Fibroblast of skin of right biceps (primary cell): ENCODE data around the gene ATG5.

Experiments
- DNase-seq: peaks from one replicate; pipeline ENCODE4 v3.0.0-alpha.2; 2013

The ATG5 gene

GRCh38 chr6:106178900-106179299 is 146.7 kb downstream of the ATG5 start:
- no peak for DNase-seq

GRCh38 chr6:106177786-106178185 is 147.8 kb downstream of the ATG5 start:
- DNase-seq, result no peak

- DNase-seq, result no peak
These were observed 152.3 kb downstream of the ATG5 start for GRCh38 chr6:106173124-106173879.

GRCh38 chr6:106170030-106170791 is 155.3 kb downstream of the ATG5 start:
- no peak for DNase-seq

- DNase-seq, result no peak
These were observed 156.0 kb downstream of the ATG5 start for GRCh38 chr6:106169517-106169916.

GRCh38 chr6:106168097-106168888 is 157.3 kb downstream of the ATG5 start:
- no peak for DNase-seq

GRCh38 chr6:106167096-106167814 is 158.3 kb downstream of the ATG5 start:
- no peak for DNase-seq

GRCh38 chr6:106165885-106166485 is 159.6 kb downstream of the ATG5 start:
- DNase-seq, result peak; percentile 49

- DNase-seq, result peak; percentile 87
These were observed 161.3 kb downstream of the ATG5 start for GRCh38 chr6:106163966-106164877.

GRCh38 chr6:106163446-106163965 is 162.1 kb downstream of the ATG5 start:
- peak; percentile 71 for DNase-seq

- DNase-seq, result no peak
These were observed 162.6 kb downstream of the ATG5 start for GRCh38 chr6:106162921-106163320.

- DNase-seq, result no peak
These were observed 163.7 kb downstream of the ATG5 start for GRCh38 chr6:106161893-106162292.

- DNase-seq, result no peak
These were observed 164.2 kb downstream of the ATG5 start for GRCh38 chr6:106161311-106161874.

GRCh38 chr6:106160189-106160588 is 165.4 kb downstream of the ATG5 start:
- no peak for DNase-seq

GRCh38 chr6:106159531-106159940 is 166.0 kb downstream of the ATG5 start:
- DNase-seq, result peak; percentile 96

- peak; percentile 50 for DNase-seq
These were observed 166.7 kb downstream of the ATG5 start for GRCh38 chr6:106158816-106159215.

- DNase-seq, result no peak
These were observed 168.7 kb downstream of the ATG5 start for GRCh38 chr6:106156863-106157262.

GRCh38 chr6:106156413-106156812 is 169.1 kb downstream of the ATG5 start:
- no peak for DNase-seq

GRCh38 chr6:106155219-106155830 is 170.2 kb downstream of the ATG5 start:
- DNase-seq, result peak; percentile 48

GRCh38 chr6:106154326-106154725 is 171.2 kb downstream of the ATG5 start:
- no peak for DNase-seq
